Endothelial cell of umbilical vein (primary cell): ENCODE measurements around the gene GMPR2. TPM values are rescaled to one million over a fixed set of nuclear protein-coding genes. Genes with fewer than 3 reads are reported as not detected.

ENCODE experiments used
- BruUV-seq: library from RNA; stranded (reverse); fragments of 400-500 nt; replicated peaks from 2 replicates; lab custom pipeline; 2021; lab: Mats Ljungman, UMichigan
- CTCF ChIA-PET: fragments of 300-600, 350-600 bp; sonication (Branson Sonifier 250); formaldehyde crosslinking; loops from one replicate; lab custom pipeline; 2021; ENCODE audit warnings: antibody characterized with exemption, inconsistent platforms; lab: Charles Lee
- POLR2A ChIA-PET: fragments of 300-600, 350-600 bp; sonication (Branson Sonifier 250); formaldehyde crosslinking; loops from one replicate; lab custom pipeline; 2021; ENCODE audit warnings: antibody characterized with exemption, inconsistent platforms; lab: Charles Lee
- DNase-seq: peaks from one replicate; pipeline ENCODE4 v3.0.0-alpha.2; 2011; ENCODE audit warnings: low read depth, low spot score
- FAIRE-seq: peaks from 2 replicates; lab custom pipeline; 2011; peaks lifted over from hg19 to GRCh38; lab: Jason Lieb, UNC
- H2AFZ ChIP-seq: 2 replicates; pipeline ENCODE4 v1.6.0; 2012; ENCODE audit warnings: low read depth, low read length, control low read depth, inconsistent platforms
- H3K27ac ChIP-seq: 2 replicates; pipeline ENCODE4 v1.5.1; 2011; ENCODE audit warnings: low read depth, mild to moderate bottlenecking, control low read depth, low read length, moderate library complexity; ENCODE audit not compliant: insufficient read depth
- H3K27me3 ChIP-seq, 2 experiments: 2 replicates each; pipeline versions ENCODE4 v1.6.0 to v1.6.1; 2011; ENCODE audit warnings: low read length in 2 of 2, mixed read lengths in 1 of 2; ENCODE audit not compliant: control insufficient read depth in 2 of 2, insufficient read depth in 2 of 2
- H3K36me3 ChIP-seq, 2 experiments: 2 replicates in 1 of 2; 3 replicates in 1 of 2; pipeline ENCODE4 v1.5.1; 2011; ENCODE audit warnings: low read length in 2 of 2, mild to moderate bottlenecking in 1 of 2, moderate library complexity in 1 of 2; ENCODE audit not compliant: control insufficient read depth in 2 of 2, insufficient read depth in 2 of 2; ENCODE audit errors: extremely low read depth in 1 of 2
- H3K4me1 ChIP-seq: 3 replicates; pipeline ENCODE4 v1.5.1; 2011; ENCODE audit warnings: mild to moderate bottlenecking, low read length; ENCODE audit not compliant: control insufficient read depth, insufficient read depth; ENCODE audit errors: extremely low read depth
- H3K4me2 ChIP-seq: 2 replicates; pipeline ENCODE4 v1.6.1; 2011; ENCODE audit warnings: low read length, control low read depth, mixed read lengths; ENCODE audit not compliant: insufficient read depth
- H3K4me3 ChIP-seq, 3 experiments: fragments of 200-600 bp in 1 of 3; sonication (generic), shearing (Covaris generic) in 1 of 3; replicated peaks in 1 of 3; 2 replicates each; pipeline ENCODE4 v1.5.1; 2011 to 2016; ENCODE audit warnings: control low read depth in 3 of 3, low read length in 3 of 3, mild to moderate bottlenecking in 2 of 3, inconsistent platforms in 1 of 3, low read depth in 1 of 3, moderate library complexity in 1 of 3; ENCODE audit not compliant: insufficient read depth in 1 of 3
- H3K79me2 ChIP-seq: 2 replicates; pipeline ENCODE4 v1.6.0; 2012; ENCODE audit warnings: low read length, inconsistent platforms; ENCODE audit not compliant: control insufficient read depth, insufficient read depth
- H3K9ac ChIP-seq: replicated peaks from 2 replicates; pipeline ENCODE3; 2011; ENCODE audit warnings: low read length, control low read depth; ENCODE audit not compliant: insufficient read depth; ENCODE audit errors: extremely low read depth
- H3K9me1 ChIP-seq: replicated peaks from 3 replicates; pipeline ENCODE4 v1.6.0; 2011; ENCODE audit warnings: mild to moderate bottlenecking, low read length; ENCODE audit not compliant: control insufficient read depth, insufficient read depth; ENCODE audit errors: extremely low read depth
- H3K9me3 ChIP-seq: replicated peaks from 2 replicates; pipeline ENCODE4 v1.5.1; 2012; ENCODE audit warnings: low read length, inconsistent platforms; ENCODE audit not compliant: control insufficient read depth, insufficient read depth
- H4K20me1 ChIP-seq: replicated peaks from 2 replicates; pipeline ENCODE3; 2011; ENCODE audit warnings: mild to moderate bottlenecking, low read length; ENCODE audit not compliant: control insufficient read depth, insufficient read depth; ENCODE audit errors: extremely low read depth
- CTCF ChIP-seq, 2 donors: IDR thresholded peaks; 1 replicate in 1 of 2; 2 replicates in 1 of 2; pipeline ENCODE4 v1.5.1; 2011; ENCODE audit warnings: low read length in 2 of 2, mild to moderate bottlenecking in 2 of 2, moderate library complexity in 2 of 2, control low read depth in 1 of 2, inconsistent platforms in 1 of 2, low read depth in 1 of 2; ENCODE audit not compliant: insufficient read depth in 1 of 2; ENCODE audit errors: extremely low read depth in 1 of 2
- EZH2 ChIP-seq: IDR thresholded peaks from 2 replicates; pipeline ENCODE4 v1.6.1; 2012; ENCODE audit warnings: borderline replicate concordance, low read depth, mild to moderate bottlenecking, moderate library complexity, low read length, inconsistent platforms; ENCODE audit not compliant: severe bottlenecking
- FOS ChIP-seq: IDR thresholded peaks from 2 replicates; pipeline ENCODE4 v1.6.1; 2011; ENCODE audit warnings: mild to moderate bottlenecking, low read length, moderate library complexity, borderline replicate concordance; ENCODE audit not compliant: insufficient read depth
- GATA2 ChIP-seq: IDR thresholded peaks from 2 replicates; pipeline ENCODE4 v1.7.0; 2011; ENCODE audit warnings: low read depth, mild to moderate bottlenecking, moderate library complexity, mixed read lengths, low read length; ENCODE audit not compliant: insufficient read length, insufficient read depth
- JUN ChIP-seq: IDR thresholded peaks from 2 replicates; pipeline ENCODE4 v1.6.1; 2011; ENCODE audit warnings: borderline replicate concordance, low read depth; ENCODE audit not compliant: insufficient read length, insufficient read depth
- MYC ChIP-seq: IDR thresholded peaks from one replicate; pipeline ENCODE4 v1.6.1; 2011; ENCODE audit warnings: mild to moderate bottlenecking, low read depth, low read length
- POLR2A ChIP-seq: IDR thresholded peaks from 2 replicates; pipeline ENCODE4 v1.6.1; 2012; ENCODE audit warnings: low read depth, mild to moderate bottlenecking, control low read depth, low read length
- POLR2AphosphoS5 ChIP-seq: IDR thresholded peaks from 2 replicates; pipeline ENCODE4 v1.6.1; 2012; ENCODE audit warnings: low read depth, mild to moderate bottlenecking, control low read depth, low read length, moderate library complexity; ENCODE audit not compliant: insufficient read depth
- dilution Hi-C: fragments of 300-500 bp; cut with MboI; formaldehyde crosslinking; loops from one replicate; pipeline ENCODE4 v1.15.0; 2019; ENCODE audit warnings: low sequenced_read_pairs; ENCODE audit not compliant: extremely low pct_ligation_motif_present
- intact Hi-C: fragments of 100-400 bp; cut with micrococcal nuclease; formaldehyde crosslinking; loops from one replicate; pipeline ENCODE4 v1.10.0; 2022
- polyA plus RNA-seq, 4 experiments: library from polyadenylated mRNA; depleted of rRNA in 3 of 4; stranded (reverse) in 3 of 4; unstranded in 1 of 4; fragments of >200 nt; gene quantifications; 2 replicates each; pipeline versions ENCODE4 v1.2.1 to v1.2.3, GENCODE V29; 2011 to 2012; ENCODE audit warnings: missing spikeins in 1 of 4
- total RNA-seq: library from RNA; stranded (reverse); gene quantifications from 2 replicates; pipeline ENCODE4 v1.2.3, GENCODE V29; 2021
- TF ChIP-seq, protein P1 (sequence below): IDR thresholded peaks from 2 replicates; pipeline ENCODE4 v1.6.1; 2011; ENCODE audit not compliant: insufficient read depth, insufficient read length

Gene GMPR2
- total and polyA plus RNA-seq, 2 donors (not counting 3 experiments of a cell fraction or from before 2014, with no cell fraction given) = 58.1 to 61.8 TPM

DNA sequence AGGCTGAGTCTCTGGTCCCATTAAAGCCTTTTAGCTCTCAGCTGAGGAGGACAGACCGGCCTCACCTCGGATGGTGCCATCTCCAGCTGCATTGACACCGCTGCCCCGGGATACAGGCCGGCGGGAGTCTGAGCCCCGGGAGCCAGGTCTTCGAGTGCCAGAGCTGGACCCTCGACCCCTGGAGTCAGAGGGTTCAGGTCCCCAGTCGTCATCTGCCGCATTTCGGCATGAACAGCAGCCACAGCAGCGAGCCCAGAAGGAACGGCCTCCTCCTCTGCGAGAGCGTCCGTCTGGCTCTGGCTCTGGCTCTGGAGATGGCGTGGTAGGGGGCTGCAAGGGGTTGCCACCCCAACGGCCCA lies 29.2 kb downstream of the GMPR2 start:
- H4K20me1 ChIP-seq = no peaks in the 10 kb centered on the region
- H2AFZ ChIP-seq = no peak overlapping the region
- intact Hi-C loops (no loop called here), dilution Hi-C loops (no loop called here)
- H3K4me2 ChIP-seq = no peak overlapping the region
- no peak overlapping the region for H3K27ac ChIP-seq
- CTCF ChIA-PET = interaction anchor here (1.2 to 1.3 kb wide), 2 partner anchors 9 to 10 kb away, joined by 3 to 5 read pairs; partner anchors contain the start of gene RABGGTA
- no peak for DNase-seq
- no peaks in the 10 kb centered on the region for H3K9me1 ChIP-seq
- no peak for FAIRE-seq
- TF ChIP-seq POLR2AphosphoS5 (no peak), JUN (no peak), EZH2 (no peak), FOS (no peak), MYC (no peak), GATA2 (no peak), POLR2A (no peak), CTCF (IDR thresholded peaks at IDR 0.05; ENCODE audit: extremely low read depth in 1 of 2, insufficient read depth in 1 of 2, low read depth in 1 of 2, low read length in 2 of 2) (no peak)
- TF ChIP-seq, protein P1, sequence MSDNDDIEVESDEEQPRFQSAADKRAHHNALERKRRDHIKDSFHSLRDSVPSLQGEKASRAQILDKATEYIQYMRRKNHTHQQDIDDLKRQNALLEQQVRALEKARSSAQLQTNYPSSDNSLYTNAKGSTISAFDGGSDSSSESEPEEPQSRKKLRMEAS = no peak
- H3K27me3 ChIP-seq = no peaks in the 10 kb centered on the region
- no peak overlapping the region for H3K4me3 ChIP-seq
- no peaks in the 10 kb centered on the region for H3K4me1 ChIP-seq
- no peaks in the 10 kb centered on the region for H3K79me2 ChIP-seq
- peaks cover 0 to 7% of the 10 kb centered on the region in 2 experiments for H3K36me3 ChIP-seq
- no TSS peak for BruUV-seq
- H3K9ac ChIP-seq = no peak overlapping the region
- POLR2A ChIA-PET = no interaction called here
- no peaks in the 10 kb centered on the region for H3K9me3 ChIP-seq
